HG02981 (cell line): ENCODE measurements around the gene CFDP1.

Source experiments
- ATAC-seq: cut with Tn5 transposase; IDR thresholded peaks from one replicate; pipeline ENCODE4 v1.9.1; 2021; ENCODE audit warnings: mild to moderate bottlenecking, moderate library complexity; ENCODE audit not compliant: unreplicated experiment

Gene CFDP1

GRCh38 chr16:75432828-75433731, at the start of gene CFDP1:
Gene CFDP1 (minus strand): TSS chr16:75433503. CDS start chr16:75433352, 151 bp downstream.
- ATAC-seq, result peak; percentile 91

- no peak for ATAC-seq
These were observed 49.3 kb upstream of the CFDP1 start for GRCh38 chr16:75482434-75483205.

- no peak for ATAC-seq
These were observed 48.2 kb upstream of the CFDP1 start for GRCh38 chr16:75481475-75481874.

- no peak for ATAC-seq
These were observed 46.2 kb upstream of the CFDP1 start for GRCh38 chr16:75479421-75479990.

GRCh38 chr16:75478480-75479345, 45.4 kb upstream of the CFDP1 start:
- ATAC-seq, result no peak

GRCh38 chr16:75477680-75478473, 44.6 kb upstream of the CFDP1 start:
- no peak for ATAC-seq

GRCh38 chr16:75476817-75477216, 43.5 kb upstream of the CFDP1 start:
- ATAC-seq, result no peak

- no peak for ATAC-seq
These were observed 42.1 kb upstream of the CFDP1 start for GRCh38 chr16:75475420-75475847.

- ATAC-seq, result no peak
These were observed 39.9 kb upstream of the CFDP1 start for GRCh38 chr16:75472908-75473877.

GRCh38 chr16:75471723-75472633, 38.7 kb upstream of the CFDP1 start:
- ATAC-seq, result peak; percentile 61

- no peak for ATAC-seq
These were observed 33.5 kb upstream of the CFDP1 start for GRCh38 chr16:75466760-75467159.

- ATAC-seq, result peak; percentile 91
These were observed 31.0 kb upstream of the CFDP1 start, which contains the start of gene TMEM170A for GRCh38 chr16:75464122-75464918. Gene TMEM170A (minus strand): TSS chr16:75464689. CDS start chr16:75464600, 89 bp downstream.

GRCh38 chr16:75463389-75464121, 30.3 kb upstream of the CFDP1 start:
- peak; percentile 5 for ATAC-seq

- peak; percentile 33 for ATAC-seq
These were observed 29.5 kb upstream of the CFDP1 start for GRCh38 chr16:75462806-75463205.

GRCh38 chr16:75461575-75461974, 28.3 kb upstream of the CFDP1 start:
- no peak for ATAC-seq

- ATAC-seq, result no peak
These were observed 27.1 kb upstream of the CFDP1 start for GRCh38 chr16:75460446-75460845.
